ENCODE measurements around the gene SOX5. TPM values are rescaled to one million over a fixed set of nuclear protein-coding genes. Genes with fewer than 3 reads are reported as not detected.
"Not testable (repeated sequence)": the region's sequence is repeated elsewhere in the genome, so short reads cannot be mapped to it uniquely, and the experiment has no call there.

The SOX5 gene
- total RNA-seq, 1 experiment from 2014 or later: 0.52 TPM

GRCh38 chr12:23880988-23881387 lies 68.5 kb downstream of the SOX5 start:
- Histone ChIP-seq H3K4me3 (replicated peaks in 1 of 2; ENCODE audit: low read depth in 1 of 2, low read length in 2 of 2) (no peak overlapping the region), H3K9ac (ENCODE audit: low read length) (no peak overlapping the region), H3K4me2 (ENCODE audit: low read length) (no peak overlapping the region), H3K27me3 (ENCODE audit: insufficient read depth, low read length) (no peaks in the 10 kb centered on the region), H2AFZ (ENCODE audit: low read depth, low read length, poor library complexity, severe bottlenecking) (no peak overlapping the region), H3K9me2 (ENCODE audit: insufficient read depth) (no peaks in the 10 kb centered on the region), H3K9me3 (ENCODE audit: control insufficient read depth in 1 of 2, insufficient read depth in 1 of 2, low read depth in 1 of 2, low read length in 2 of 2) (peaks cover 6 to 14% of the 10 kb centered on the region in 2 experiments; a peak in 2 of 4 replicates), H4K20me1 (ENCODE audit: insufficient read depth) (no peaks in the 10 kb centered on the region), H3K4me1 (ENCODE audit: control insufficient read depth in 1 of 2, insufficient read depth in 2 of 2, low read length in 2 of 2) (no peaks in the 10 kb centered on the region), H3K36me3 (ENCODE audit: control insufficient read depth in 1 of 2, insufficient read depth in 2 of 2, low read length in 2 of 2) (no peaks in the 10 kb centered on the region), H3K27ac (ENCODE audit: low read depth, low read length) (no peak overlapping the region), H3K79me2 (ENCODE audit: insufficient read depth, low read length) (no peaks in the 10 kb centered on the region)
- no TSS peak for BruUV-seq (replicated peaks)
- DNase-seq (ENCODE audit: low read depth, low spot score) (no peak), ATAC-seq (no peak)
- TF ChIP-seq ELF1 (IDR thresholded peaks at IDR 0.05; ENCODE audit: borderline replicate concordance, low read depth) (no peak), MAX (IDR thresholded peaks at IDR 0.05) (no peak), RAD21 (IDR thresholded peaks at IDR 0.05; ENCODE audit: low read depth) (no peak), EGR1 (IDR thresholded peaks at IDR 0.05; ENCODE audit: low read depth) (no peak), SP1 (IDR thresholded peaks at IDR 0.05; ENCODE audit: low read depth) (no peak), EZH2 (IDR thresholded peaks at IDR 0.05) (no peak), REST (IDR thresholded peaks at IDR 0.05; ENCODE audit: low read depth) (no peak), POLR2A (IDR thresholded peaks at IDR 0.05; ENCODE audit: borderline replicate concordance, extremely low read depth, insufficient read depth, insufficient read length) (no peak), ZBTB33 (IDR thresholded peaks at IDR 0.05; ENCODE audit: extremely low read depth, insufficient replicate concordance, low read length) (no peak), SRF (IDR thresholded peaks at IDR 0.05; ENCODE audit: low read depth) (no peak), ZFX (IDR thresholded peaks at IDR 0.05) (no peak)
- intact Hi-C loops (cut with micrococcal nuclease): no loop called here
- RAD21 ChIA-PET (ENCODE audit: low non-redundant PET in 1 of 2, low total read pairs in 2 of 2, uncharacterized antibody in 2 of 2, unreplicated experiment in 2 of 2): no interaction called here
- CTCF ChIA-PET: no interaction called here
- POLR2A ChIA-PET: no interaction called here

- RAD21 ChIA-PET (ENCODE audit: low non-redundant PET in 1 of 2, low total read pairs in 2 of 2, uncharacterized antibody in 2 of 2, unreplicated experiment in 2 of 2); H3K9me3 ChIP-seq (ENCODE audit: control insufficient read depth in 1 of 2, insufficient read depth in 1 of 2, low read depth in 1 of 2, low read length in 2 of 2); H3K27me3 ChIP-seq (ENCODE audit: insufficient read depth, low read length); H2AFZ ChIP-seq (ENCODE audit: low read depth, low read length, poor library complexity, severe bottlenecking); DNase-seq (ENCODE audit: low read depth, low spot score); H3K4me1 ChIP-seq (ENCODE audit: control insufficient read depth in 1 of 2, insufficient read depth in 2 of 2, low read length in 2 of 2); BruUV-seq (replicated peaks); H3K9me2 ChIP-seq (ENCODE audit: insufficient read depth); H3K4me3 ChIP-seq (replicated peaks in 1 of 2; ENCODE audit: low read depth in 1 of 2, low read length in 2 of 2); H3K79me2 ChIP-seq (ENCODE audit: insufficient read depth, low read length); H4K20me1 ChIP-seq (ENCODE audit: insufficient read depth); H3K36me3 ChIP-seq (ENCODE audit: control insufficient read depth in 1 of 2, insufficient read depth in 2 of 2, low read length in 2 of 2); POLR2A ChIA-PET; H3K27ac ChIP-seq (ENCODE audit: low read depth, low read length); ATAC-seq; H3K9ac ChIP-seq (ENCODE audit: low read length); H3K4me2 ChIP-seq (ENCODE audit: low read length); CTCF ChIA-PET; intact Hi-C loops (cut with micrococcal nuclease): not testable (repeated sequence)
These were observed 72.9 kb downstream of the SOX5 start for GRCh38 chr12:23876618-23877017.
